ENCODE measurements around the gene PRDX2.

Gene PRDX2

GRCh38 chr19:12797141-12797587, 4.4 kb downstream of the PRDX2 start:
- H3K4me3 ChIP-seq (ENCODE audit: low read depth, low read length, poor library complexity, severe bottlenecking) = no peak overlapping the region
- no peaks in the 10 kb centered on the region for H3K9me3 ChIP-seq (ENCODE audit: low read length)
- peaks cover 33% of the 10 kb centered on the region for H3K4me1 ChIP-seq (ENCODE audit: insufficient read depth, low read length, severe bottlenecking)
- no peak overlapping the region for H3K4me2 ChIP-seq (ENCODE audit: low read length)
- peaks cover 16% of the 10 kb centered on the region; the same call in 1 of the 2 replicates for H3K36me3 ChIP-seq (ENCODE audit: insufficient read depth, low read length)
- no peak overlapping the region for H3K9ac ChIP-seq (ENCODE audit: low read length)
- H2AFZ ChIP-seq (ENCODE audit: low read length) = no peak overlapping the region
- H3K79me2 ChIP-seq (ENCODE audit: insufficient read depth, low read length) = no peaks in the 10 kb centered on the region
- H3K9me2 ChIP-seq (ENCODE audit: low read depth, low read length) = no peaks in the 10 kb centered on the region
- H3F3A ChIP-seq (ENCODE audit: insufficient read depth, low read length) = no peaks in the 10 kb centered on the region
- H3K27ac ChIP-seq (ENCODE audit: low read depth, low read length, poor library complexity, severe bottlenecking) = no peak overlapping the region
- no peaks in the 10 kb centered on the region for H3K27me3 ChIP-seq (ENCODE audit: insufficient read depth, low read length)
- H4K20me1 ChIP-seq (ENCODE audit: insufficient read depth, low read length) = no peaks in the 10 kb centered on the region
- TF ChIP-seq CTCF (IDR thresholded peaks at IDR 0.05; ENCODE audit: low read length) (no peak), EZH2 (IDR thresholded peaks at IDR 0.05; ENCODE audit: borderline replicate concordance, low read length) (no peak)

GRCh38 chr19:12796146-12797071, 5.2 kb downstream of the PRDX2 start:
- Histone ChIP-seq H3K79me2 (ENCODE audit: insufficient read depth, low read length) (no peaks in the 10 kb centered on the region), H4K20me1 (ENCODE audit: insufficient read depth, low read length) (no peaks in the 10 kb centered on the region)

GRCh38 chr19:12794971-12795381, 6.6 kb downstream of the PRDX2 start:
- H3K79me2 ChIP-seq (ENCODE audit: insufficient read depth, low read length) = no peaks in the 10 kb centered on the region
- H3K27ac ChIP-seq (ENCODE audit: low read depth, low read length, poor library complexity, severe bottlenecking) = peak overlapping the region; percentile 42
- H3K4me2 ChIP-seq (ENCODE audit: low read length) = no peak overlapping the region
- no peak overlapping the region for H3K4me3 ChIP-seq (ENCODE audit: low read depth, low read length, poor library complexity, severe bottlenecking)
- H3K9me2 ChIP-seq (ENCODE audit: low read depth, low read length) = no peaks in the 10 kb centered on the region
- H2AFZ ChIP-seq (ENCODE audit: low read length) = no peak overlapping the region
- peaks cover 32% of the 10 kb centered on the region for H3K4me1 ChIP-seq (ENCODE audit: insufficient read depth, low read length, severe bottlenecking)
- peaks cover 9% of the 10 kb centered on the region; the same call in 1 of the 2 replicates for H3K36me3 ChIP-seq (ENCODE audit: insufficient read depth, low read length)
- no peaks in the 10 kb centered on the region for H3K27me3 ChIP-seq (ENCODE audit: insufficient read depth, low read length)
- TF ChIP-seq CTCF (IDR thresholded peaks at IDR 0.05; ENCODE audit: low read length) (no peak), EZH2 (IDR thresholded peaks at IDR 0.05; ENCODE audit: borderline replicate concordance, low read length) (no peak)
- H3K9me3 ChIP-seq (ENCODE audit: low read length) = no peaks in the 10 kb centered on the region
- H3F3A ChIP-seq (ENCODE audit: insufficient read depth, low read length) = no peaks in the 10 kb centered on the region
- H3K9ac ChIP-seq (ENCODE audit: low read length) = no peak overlapping the region
- no peaks in the 10 kb centered on the region for H4K20me1 ChIP-seq (ENCODE audit: insufficient read depth, low read length)

More at GRCh38 chr19:12796146-12797071, 5.2 kb downstream of the PRDX2 start:
- peaks cover 16% of the 10 kb centered on the region; the same call in 1 of the 2 replicates for H3K36me3 ChIP-seq (ENCODE audit: insufficient read depth, low read length)
- no peak overlapping the region for H3K4me3 ChIP-seq (ENCODE audit: low read depth, low read length, poor library complexity, severe bottlenecking)
- no peaks in the 10 kb centered on the region for H3K9me3 ChIP-seq (ENCODE audit: low read length)
- H3K27me3 ChIP-seq (ENCODE audit: insufficient read depth, low read length) = no peaks in the 10 kb centered on the region
- no peak overlapping the region for H2AFZ ChIP-seq (ENCODE audit: low read length)
- peak overlapping the region; percentile 17; the same call in 1 of the 2 replicates for H3K4me2 ChIP-seq (ENCODE audit: low read length)
- H3K9ac ChIP-seq (ENCODE audit: low read length) = peak overlapping the region; percentile 10; the same call in 1 of the 2 replicates
- H3K9me2 ChIP-seq (ENCODE audit: low read depth, low read length) = no peaks in the 10 kb centered on the region
- H3F3A ChIP-seq (ENCODE audit: insufficient read depth, low read length) = no peaks in the 10 kb centered on the region
- H3K27ac ChIP-seq (ENCODE audit: low read depth, low read length, poor library complexity, severe bottlenecking) = peak overlapping the region; percentile 34
- peaks cover 29% of the 10 kb centered on the region for H3K4me1 ChIP-seq (ENCODE audit: insufficient read depth, low read length, severe bottlenecking)
- TF ChIP-seq CTCF (IDR thresholded peaks at IDR 0.05; ENCODE audit: low read length) (peak; percentile 93), EZH2 (IDR thresholded peaks at IDR 0.05; ENCODE audit: borderline replicate concordance, low read length) (no peak)

All from OCI-LY1 (cell line).